ENCODE data around the gene EPB41L5.
"Not testable (repeated sequence)": the region's sequence is repeated elsewhere in the genome, so short reads cannot be mapped to it uniquely, and the experiment has no call there.

The EPB41L5 gene

GRCh38 chr2:120029672-120030640, 17.1 kb downstream of the EPB41L5 start:
- no peak for DNase-seq (ENCODE audit: low read depth in 2 of 2)

- DNase-seq (ENCODE audit: low read depth in 2 of 2) = no peak
Observed at GRCh38 chr2:120032297-120032696, 19.4 kb downstream of the EPB41L5 start.

GRCh38 chr2:120034027-120034426, 21.1 kb downstream of the EPB41L5 start:
- no peak for DNase-seq (ENCODE audit: low read depth in 2 of 2)

GRCh38 chr2:120034621-120035020, 21.7 kb downstream of the EPB41L5 start:
- DNase-seq (ENCODE audit: low read depth in 2 of 2) = no peak

- no peak for DNase-seq (ENCODE audit: low read depth in 2 of 2)
Observed at GRCh38 chr2:120036145-120036544, 23.3 kb downstream of the EPB41L5 start.

- no peak for DNase-seq (ENCODE audit: low read depth in 2 of 2)
Observed at GRCh38 chr2:120037995-120038541, 25.2 kb downstream of the EPB41L5 start.

- no peak for DNase-seq (ENCODE audit: low read depth in 2 of 2)
Observed at GRCh38 chr2:120042359-120042758, 29.5 kb downstream of the EPB41L5 start.

- DNase-seq (ENCODE audit: low read depth in 2 of 2) = no peak
Observed at GRCh38 chr2:120044336-120044735, 31.5 kb downstream of the EPB41L5 start.

GRCh38 chr2:120045775-120046174, 32.9 kb downstream of the EPB41L5 start:
- not testable (repeated sequence) for DNase-seq (ENCODE audit: low read depth in 2 of 2)

- not testable (repeated sequence) for DNase-seq (ENCODE audit: low read depth in 2 of 2)
Observed at GRCh38 chr2:120046252-120046651, 33.4 kb downstream of the EPB41L5 start.

- DNase-seq (ENCODE audit: low read depth in 2 of 2) = no peak
Observed at GRCh38 chr2:120052597-120052996, 39.7 kb downstream of the EPB41L5 start.

- no peak for DNase-seq (ENCODE audit: low read depth in 2 of 2)
Observed at GRCh38 chr2:120053891-120054290, 41.0 kb downstream of the EPB41L5 start.

- DNase-seq (ENCODE audit: low read depth in 2 of 2) = no peak
Observed at GRCh38 chr2:120059483-120059882, 46.6 kb downstream of the EPB41L5 start.

- DNase-seq (ENCODE audit: low read depth in 2 of 2) = no peak
Observed at GRCh38 chr2:120060088-120060623, 47.3 kb downstream of the EPB41L5 start.

- DNase-seq (ENCODE audit: low read depth in 2 of 2) = no peak
Observed at GRCh38 chr2:120064664-120065063, 51.8 kb downstream of the EPB41L5 start.

GRCh38 chr2:120066800-120067547, 54.1 kb downstream of the EPB41L5 start:
- DNase-seq (ENCODE audit: low read depth in 2 of 2) = no peak

GRCh38 chr2:120068040-120068658, 55.3 kb downstream of the EPB41L5 start:
- not testable (repeated sequence) for DNase-seq (ENCODE audit: low read depth in 2 of 2)

GRCh38 chr2:120075545-120075944, 62.7 kb downstream of the EPB41L5 start:
- no peak for DNase-seq (ENCODE audit: low read depth in 2 of 2)

GRCh38 chr2:120077896-120078295, 65.0 kb downstream of the EPB41L5 start:
- DNase-seq (ENCODE audit: low read depth in 2 of 2) = no peak

GRCh38 chr2:120079647-120080046, 66.8 kb downstream of the EPB41L5 start:
- DNase-seq (ENCODE audit: low read depth in 2 of 2) = no peak

GRCh38 chr2:120091436-120091835, 78.6 kb downstream of the EPB41L5 start:
- DNase-seq (ENCODE audit: low read depth in 2 of 2) = no peak

- DNase-seq (ENCODE audit: low read depth in 2 of 2) = no peak
Observed at GRCh38 chr2:120094795-120095194, 81.9 kb downstream of the EPB41L5 start.
